Activated T-cell treated with anti-CD3 and anti-CD28 coated beads for 48 hours (primary cell): Measurements from ENCODE around the gene MTX3.

Experiments
- DNase-seq: peaks from one replicate; pipeline ENCODE4 v3.0.0-alpha.2; 2020; ENCODE audit warnings: low read depth

MTX3 gene

GRCh38 chr5:79990598-79991507, at the start of gene MTX3:
Gene MTX3, minus strand, starts transcription at chr5:79991262. Its CDS starts 24 bp downstream, at chr5:79991238.
- DNase-seq: peak; percentile 84

GRCh38 chr5:80039650-80040049, 48.6 kb upstream of the MTX3 start:
- DNase-seq: no peak

DNA sequence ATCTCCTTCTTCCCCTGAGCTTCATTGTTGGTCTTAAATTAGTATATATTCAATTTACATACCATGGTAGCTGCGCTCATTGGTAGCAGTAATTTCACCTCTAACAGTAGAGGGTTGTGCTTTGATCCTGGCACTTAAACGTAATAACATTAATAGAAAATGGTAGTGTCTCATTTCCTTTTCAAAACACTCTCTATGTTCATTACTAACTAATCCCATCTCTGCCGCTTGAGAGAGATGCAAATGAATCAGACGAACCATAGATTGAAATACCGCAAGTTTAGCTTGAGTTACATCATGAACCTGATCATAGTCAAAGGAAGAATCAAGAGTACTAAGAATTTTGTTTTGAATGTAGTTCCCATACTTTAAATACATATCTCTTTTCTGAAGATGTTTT, 46.3 kb upstream of the MTX3 start:
- DNase-seq: no peak

- no peak for DNase-seq
These were observed 45.6 kb upstream of the MTX3 start for GRCh38 chr5:80036615-80037014.

- DNase-seq: no peak
These were observed 44.8 kb upstream of the MTX3 start for GRCh38 chr5:80035839-80036238.

DNA sequence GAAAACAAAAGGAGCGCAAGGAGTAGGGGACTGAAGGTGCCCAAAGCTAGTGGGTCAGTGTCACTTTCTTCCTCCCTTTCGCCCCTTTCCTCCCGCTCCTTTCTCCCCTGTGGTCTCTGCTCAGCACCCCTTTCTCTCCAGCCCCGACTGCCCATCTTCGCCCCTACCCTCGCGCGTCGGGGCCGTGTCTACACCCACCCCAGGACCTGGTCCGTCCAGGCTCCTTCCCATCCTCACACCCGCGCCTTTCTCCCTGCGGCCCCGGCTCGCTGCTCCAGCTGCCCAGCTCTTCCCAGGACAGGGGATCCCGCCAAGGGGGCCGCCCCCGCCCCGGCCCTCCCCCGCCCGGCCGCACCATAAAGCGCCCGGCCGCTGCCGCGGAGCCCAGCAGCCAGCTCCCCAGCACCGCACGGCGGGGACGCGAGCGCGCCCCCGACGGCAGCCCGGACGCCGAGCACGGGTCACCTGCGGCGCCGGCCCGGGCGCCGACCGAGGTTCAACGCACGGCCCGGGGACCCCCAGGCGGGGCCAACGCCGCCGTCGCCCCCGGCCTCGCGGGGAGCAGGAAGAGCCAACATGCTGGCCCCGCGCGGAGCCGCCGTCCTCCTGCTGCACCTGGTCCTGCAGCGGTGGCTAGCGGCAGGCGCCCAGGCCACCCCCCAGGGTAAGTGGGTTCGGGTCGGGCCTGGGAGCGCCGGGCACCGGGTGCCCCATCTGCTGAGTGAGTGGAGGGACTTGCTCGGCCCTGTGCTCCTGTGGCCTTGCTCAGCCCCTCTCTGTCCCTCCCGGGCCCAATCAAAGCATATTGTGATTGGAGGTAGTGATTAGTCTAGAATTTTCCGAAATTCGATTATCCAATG, 44.1 kb upstream of the MTX3 start, which contains the start of gene THBS4:
Gene THBS4, plus strand, starts transcription at position 387 of the 860 bp plus-strand sequence. Its CDS starts 190 bp downstream, at position 577.
- DNase-seq: peak; percentile 2

GRCh38 chr5:80034559-80034958, 43.5 kb upstream of the MTX3 start:
- DNase-seq: no peak

DNA sequence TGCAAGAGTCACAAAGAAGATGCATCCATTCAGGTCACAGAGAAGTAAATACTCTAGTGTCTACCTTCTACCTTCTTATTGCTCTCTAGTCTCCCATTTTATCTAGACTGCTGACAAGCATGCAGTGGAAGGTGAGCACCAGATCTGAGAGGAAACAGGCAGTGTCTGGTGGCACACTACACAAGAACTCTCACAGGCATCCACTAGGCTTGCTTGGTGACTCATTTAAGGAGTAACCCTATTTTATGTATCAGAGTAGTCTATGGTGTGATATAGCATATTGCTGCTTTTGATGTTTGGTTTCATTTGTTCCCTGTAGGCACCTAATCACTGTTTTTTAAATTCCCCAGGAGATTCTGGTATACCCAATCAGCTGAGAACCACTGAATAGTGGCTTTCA, 42.5 kb upstream of the MTX3 start:
- peak; percentile 5 for DNase-seq

DNA sequence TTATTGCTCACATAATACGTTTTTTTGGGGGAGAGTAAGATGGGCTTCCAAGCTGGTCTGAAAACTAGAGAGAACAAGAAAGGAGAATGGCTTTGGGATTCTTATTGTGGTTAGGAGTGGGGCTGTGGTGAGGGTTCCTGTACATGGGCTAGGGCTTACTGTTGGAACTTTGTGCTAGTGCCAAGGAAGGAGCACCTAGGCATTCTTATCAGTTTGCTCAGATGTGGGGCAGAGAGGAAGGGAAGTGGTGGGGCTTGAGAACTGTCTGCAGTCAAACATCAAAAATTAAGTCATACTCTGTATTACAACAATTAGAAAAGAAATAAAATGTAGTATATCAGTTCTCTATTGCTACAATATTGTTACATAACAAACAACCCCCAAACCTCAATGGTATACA, 40.0 kb upstream of the MTX3 start:
- DNase-seq: no peak

GRCh38 chr5:80026841-80027240, 35.8 kb upstream of the MTX3 start:
- DNase-seq: no peak

GRCh38 chr5:80025069-80025468, 34.0 kb upstream of the MTX3 start:
- DNase-seq: no peak

DNA sequence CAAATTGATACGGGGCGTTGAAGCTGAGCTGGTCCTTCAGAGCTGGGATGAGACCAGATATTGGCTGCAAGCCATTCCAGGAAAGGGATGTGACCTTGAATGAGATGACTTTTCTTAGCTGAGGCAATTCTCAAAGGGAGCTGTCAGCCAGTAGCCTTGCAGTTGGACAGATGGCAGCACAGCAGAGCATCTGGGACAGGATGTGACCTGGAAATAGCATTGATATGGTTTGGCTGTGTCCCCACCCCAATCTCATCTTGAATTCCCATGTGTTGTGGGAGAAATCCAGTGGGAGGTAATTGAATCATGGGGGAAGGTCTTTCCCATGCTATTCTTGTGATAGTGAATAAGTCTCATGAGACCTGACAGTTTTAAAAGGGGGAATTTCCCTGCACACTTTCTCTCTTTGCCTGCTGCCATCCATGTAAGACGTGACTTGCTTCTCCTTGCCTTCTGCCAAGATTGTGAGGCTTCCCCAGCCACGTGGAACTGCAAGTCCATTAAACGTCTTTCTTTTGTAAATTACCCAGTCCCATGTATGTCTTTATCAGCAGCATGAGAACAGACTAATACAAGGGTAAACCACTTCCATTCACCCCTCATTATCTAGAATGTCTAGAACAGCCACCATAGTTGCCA, 19.8 kb upstream of the MTX3 start:
- DNase-seq: no peak

- DNase-seq: no peak
These were observed 18.1 kb upstream of the MTX3 start for GRCh38 chr5:80008995-80009765.

GRCh38 chr5:80002677-80003076, 11.6 kb upstream of the MTX3 start:
- DNase-seq: no peak

GRCh38 chr5:79999722-80000121, 8.7 kb upstream of the MTX3 start:
- no peak for DNase-seq

- no peak for DNase-seq
These were observed 2.0 kb upstream of the MTX3 start for GRCh38 chr5:79992891-79993657.

- no peak for DNase-seq
These were observed 861 bp downstream of the MTX3 start for GRCh38 chr5:79990205-79990597.

DNA sequence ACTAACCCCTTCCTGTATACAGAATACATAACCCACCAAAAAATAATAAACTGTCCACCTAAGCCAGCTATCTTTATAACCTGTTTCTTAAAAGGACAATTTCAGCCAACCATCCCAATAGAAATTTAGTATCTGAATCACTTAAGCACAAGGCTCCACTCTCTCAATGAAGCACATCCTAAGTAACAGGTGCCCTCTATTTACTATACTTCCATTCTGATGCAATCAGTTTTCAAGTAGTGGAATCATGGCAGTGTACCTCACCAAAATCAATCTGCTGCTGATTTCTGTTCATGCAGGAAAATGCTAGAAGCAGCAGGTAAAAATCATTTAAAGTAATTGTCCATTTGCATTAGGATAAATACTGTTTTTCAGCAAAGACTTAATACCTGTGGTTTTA, 4.8 kb downstream of the MTX3 start:
- DNase-seq: no peak

DNA sequence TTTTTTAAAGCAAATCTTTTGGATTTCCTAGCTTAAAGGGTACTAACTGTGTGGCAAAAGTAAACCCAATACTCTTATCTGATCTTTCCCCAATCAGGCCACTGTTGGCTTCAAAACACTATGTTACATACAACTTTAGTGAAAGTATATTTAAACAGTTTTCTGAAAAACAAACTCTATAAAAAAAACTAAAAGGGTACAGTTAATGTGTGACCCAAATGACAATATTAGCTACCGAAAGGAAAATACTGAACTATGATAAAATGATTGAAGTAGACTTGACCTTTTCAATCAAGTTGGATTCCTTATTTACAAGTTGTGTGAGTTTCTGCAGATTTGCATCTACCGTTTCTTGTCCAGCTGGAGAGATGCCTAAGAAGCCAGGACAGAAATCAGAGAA, 5.8 kb downstream of the MTX3 start:
- DNase-seq: no peak

GRCh38 chr5:79984363-79984762, 6.7 kb downstream of the MTX3 start:
- DNase-seq: no peak

DNA sequence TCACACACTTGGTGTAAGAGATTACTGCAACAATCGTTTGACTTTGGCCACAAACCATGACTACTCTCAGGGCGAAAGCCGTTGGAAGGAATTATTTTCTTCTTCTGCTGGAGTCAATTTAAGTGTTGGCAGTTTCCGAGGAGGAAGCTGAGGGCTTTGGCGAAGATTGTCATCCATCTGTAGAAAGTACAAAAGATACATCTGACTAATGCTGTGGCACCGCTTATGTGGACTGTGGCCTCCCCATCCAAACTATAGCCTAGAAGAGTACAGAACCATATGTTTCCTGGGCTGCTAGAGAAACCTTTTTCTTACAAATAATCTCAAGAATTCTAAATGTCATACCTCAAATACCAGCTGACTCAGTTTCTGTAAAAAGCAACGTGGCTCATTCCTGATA, 7.4 kb downstream of the MTX3 start:
- DNase-seq: no peak
